ENCODE measurements around the gene EXOSC6.

DNA sequence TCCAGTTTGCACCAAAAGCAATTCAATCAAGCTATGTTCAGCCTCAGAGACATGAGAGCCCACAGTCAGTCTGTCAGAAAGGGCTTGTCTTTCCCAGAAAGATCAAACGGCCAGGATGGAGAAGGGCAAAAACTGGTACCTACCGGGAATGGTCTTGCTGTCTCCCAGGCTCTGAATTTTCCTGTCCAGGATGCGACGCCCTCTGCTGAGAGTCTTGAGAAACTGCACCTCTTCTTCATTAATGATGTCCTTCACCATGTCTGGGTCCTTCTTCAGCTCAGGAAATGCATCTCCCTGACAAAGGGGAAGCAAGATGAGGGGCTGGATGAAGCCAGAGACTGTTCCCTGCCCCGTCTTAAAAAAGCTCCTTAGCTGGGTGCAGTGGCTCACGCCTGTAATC lies 15.8 kb upstream of the EXOSC6 start:
- TF ChIP-seq, protein P1, sequence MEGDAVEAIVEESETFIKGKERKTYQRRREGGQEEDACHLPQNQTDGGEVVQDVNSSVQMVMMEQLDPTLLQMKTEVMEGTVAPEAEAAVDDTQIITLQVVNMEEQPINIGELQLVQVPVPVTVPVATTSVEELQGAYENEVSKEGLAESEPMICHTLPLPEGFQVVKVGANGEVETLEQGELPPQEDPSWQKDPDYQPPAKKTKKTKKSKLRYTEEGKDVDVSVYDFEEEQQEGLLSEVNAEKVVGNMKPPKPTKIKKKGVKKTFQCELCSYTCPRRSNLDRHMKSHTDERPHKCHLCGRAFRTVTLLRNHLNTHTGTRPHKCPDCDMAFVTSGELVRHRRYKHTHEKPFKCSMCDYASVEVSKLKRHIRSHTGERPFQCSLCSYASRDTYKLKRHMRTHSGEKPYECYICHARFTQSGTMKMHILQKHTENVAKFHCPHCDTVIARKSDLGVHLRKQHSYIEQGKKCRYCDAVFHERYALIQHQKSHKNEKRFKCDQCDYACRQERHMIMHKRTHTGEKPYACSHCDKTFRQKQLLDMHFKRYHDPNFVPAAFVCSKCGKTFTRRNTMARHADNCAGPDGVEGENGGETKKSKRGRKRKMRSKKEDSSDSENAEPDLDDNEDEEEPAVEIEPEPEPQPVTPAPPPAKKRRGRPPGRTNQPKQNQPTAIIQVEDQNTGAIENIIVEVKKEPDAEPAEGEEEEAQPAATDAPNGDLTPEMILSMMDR (IDR thresholded peaks at IDR 0.05; ENCODE audit: insufficient read depth, low read length, poor library complexity, severe bottlenecking): peak; percentile 18
- TF ChIP-seq EZH2phosphoT487 (conservative IDR thresholded peaks at IDR 0.05; ENCODE audit: low read length): no peak

Data from SU-DHL-6 (cell line).